Right cardiac atrium (tissue), 5 donors: Measurements from ENCODE around the gene GGNBP2. TPM values are rescaled to one million over a fixed set of nuclear protein-coding genes. Genes with fewer than 3 reads are reported as not detected.

Experiments
- ATAC-seq, 2 donors: fragments of 200-7000 bp; cut with Tn5 transposase; one replicate each; pipeline versions ENCODE4 v1.8.0 to v1.9.1; 2020; ENCODE audit warnings: moderate library complexity in 2 of 2, mild to moderate bottlenecking in 1 of 2
- DNase-seq, 3 donors: peaks; one replicate each; pipeline ENCODE4 v3.0.0-alpha.2; 2020
- H3K27ac ChIP-seq: one replicate; pipeline ENCODE4 v1.5.1; 2013; ENCODE audit warnings: mild to moderate bottlenecking, low read length, control low read depth, moderate library complexity
- H3K27me3 ChIP-seq: one replicate; pipeline ENCODE4 v1.6.1; 2013; ENCODE audit not compliant: control insufficient read depth, insufficient read depth
- H3K4me1 ChIP-seq: one replicate; pipeline ENCODE4 v1.6.1; 2013; ENCODE audit warnings: low read length; ENCODE audit not compliant: control insufficient read depth, insufficient read depth
- H3K4me3 ChIP-seq: one replicate; pipeline ENCODE4 v1.5.1; 2013; ENCODE audit warnings: low read length, control low read depth
- H3K9me3 ChIP-seq: one replicate; pipeline ENCODE4 v1.6.1; 2013; ENCODE audit warnings: low read length; ENCODE audit not compliant: control insufficient read depth
- WGBS: extraction: QIAGEN DNeasy Blood & Tissue Kit; methylation state at CpG from one replicate; pipeline ENCODE4 v1.1.7; 2013; 5-methylcytosine and 5-hydroxymethylcytosine counted together
- intact Hi-C, 4 donors: fragments of 100-400 bp; cut with DNase I; formaldehyde crosslinking; loops; one replicate each; pipeline versions ENCODE4 v1.11.0 to v1.14.0; 2022 to 2023
- polyA plus RNA-seq: library from polyadenylated mRNA; stranded (reverse); fragments of 200-250 nt; gene quantifications from one replicate; pipeline ENCODE4 v1.2.3, GENCODE V29; 2013
- total RNA-seq, 4 donors: library from RNA; stranded (reverse); fragmentation: NEBNext Ultra II Directional; extraction: Animal tissue kit (Norgen Biotek cat#: 25700); gene quantifications; one replicate each; pipeline ENCODE4 v1.2.1, GENCODE V29; 2021
- donor health status: healthy with polysubstance abuse.
- donor health status: DM: no; HTN: yes; CAD: no.
- donor health status: DM: no; HTN: no; CAD: no.
- donor health status: DM: no; HTN: yes; CAD: no; lungs with severe emphysema.
- donor health status: DM: yes; HTN: yes; CAD: no.

The GGNBP2 gene
- total and polyA plus RNA-seq, 5 donors: 36.2 to 51.6 (median 45.5) TPM

GRCh38 chr17:36523113-36523512 is 21.6 kb upstream of the GGNBP2 start:
- Histone ChIP-seq H3K27ac (no peak overlapping the region), H3K4me1 (no peaks in the 10 kb centered on the region), H3K27me3 (no peaks in the 10 kb centered on the region), H3K9me3 (no peaks in the 10 kb centered on the region), H3K4me3 (no peak overlapping the region)
- intact Hi-C loops: no loop called here
- WGBS: 91% methylated on average over 2 of the region's 2 CpGs
- DNase-seq: no peak
- ATAC-seq: no peak

GRCh38 chr17:36524428-36524876 is 20.3 kb upstream of the GGNBP2 start:
- intact Hi-C loops: no loop called here
- Histone ChIP-seq H3K4me1 (no peaks in the 10 kb centered on the region), H3K4me3 (no peak overlapping the region), H3K9me3 (no peaks in the 10 kb centered on the region), H3K27me3 (no peaks in the 10 kb centered on the region), H3K27ac (no peak overlapping the region)
- 95% methylated on average over 4 of the region's 4 CpGs for WGBS
- DNase-seq (no peak), ATAC-seq (no peak)

GRCh38 chr17:36525113-36525512 is 19.6 kb upstream of the GGNBP2 start:
- WGBS: 79% methylated on average over 2 of the region's 2 CpGs
- DNase-seq: no peak

GRCh38 chr17:36525888-36526287 is 18.8 kb upstream of the GGNBP2 start:
- Histone ChIP-seq H3K4me1 (no peaks in the 10 kb centered on the region), H3K27me3 (no peaks in the 10 kb centered on the region), H3K4me3 (no peak overlapping the region), H3K9me3 (no peaks in the 10 kb centered on the region), H3K27ac (no peak overlapping the region)
- intact Hi-C loops: no loop called here
- ATAC-seq: no peak
- WGBS: 92% methylated on average over 6 of the region's 6 CpGs
- DNase-seq: no peak

More at GRCh38 chr17:36525113-36525512, 19.6 kb upstream of the GGNBP2 start:
- Histone ChIP-seq H3K4me1 (no peaks in the 10 kb centered on the region), H3K9me3 (no peaks in the 10 kb centered on the region), H3K27ac (no peak overlapping the region), H3K4me3 (no peak overlapping the region), H3K27me3 (no peaks in the 10 kb centered on the region)
- ATAC-seq: no peak
- intact Hi-C loops: no loop called here

- WGBS: 96% methylated on average over 7 of the region's 7 CpGs
- intact Hi-C loops: no loop called here
- no peak overlapping the region for H3K4me3 ChIP-seq
- H3K27ac ChIP-seq: no peak overlapping the region
- no peaks in the 10 kb centered on the region for H3K4me1 ChIP-seq
- H3K27me3 ChIP-seq: no peaks in the 10 kb centered on the region
- ATAC-seq (no peak), DNase-seq (no peak)
- H3K9me3 ChIP-seq: no peaks in the 10 kb centered on the region
Observed at GRCh38 chr17:36527621-36528250, 17.0 kb upstream of the GGNBP2 start.

GRCh38 chr17:36529121-36529520 is 15.6 kb upstream of the GGNBP2 start:
- Histone ChIP-seq H3K9me3 (no peaks in the 10 kb centered on the region), H3K27me3 (no peaks in the 10 kb centered on the region), H3K27ac (no peak overlapping the region), H3K4me3 (no peak overlapping the region), H3K4me1 (no peaks in the 10 kb centered on the region)
- intact Hi-C loops: no loop called here
- ATAC-seq: no peak
- no peak for DNase-seq

- H3K4me3 ChIP-seq: no peak overlapping the region
- no peaks in the 10 kb centered on the region for H3K27me3 ChIP-seq
- WGBS: 99% methylated on average over 2 of the region's 2 CpGs
- ATAC-seq (no peak), DNase-seq (no peak)
- H3K9me3 ChIP-seq: no peaks in the 10 kb centered on the region
- intact Hi-C loops: no loop called here
- H3K4me1 ChIP-seq: no peaks in the 10 kb centered on the region
- H3K27ac ChIP-seq: no peak overlapping the region
Observed at GRCh38 chr17:36532435-36532975, 12.2 kb upstream of the GGNBP2 start.

- intact Hi-C loops: no loop called here
- Histone ChIP-seq H3K27ac (peak overlapping the region; percentile 88), H3K4me1 (no peaks in the 10 kb centered on the region), H3K27me3 (no peaks in the 10 kb centered on the region), H3K4me3 (peak overlapping the region; percentile 63), H3K9me3 (no peaks in the 10 kb centered on the region)
- WGBS: 6% methylated on average over 48 of the region's 48 CpGs
- DNase-seq: peak; percentile 75 to 89 (median 86)
- ATAC-seq: peak; percentile 62 to 63
Observed at GRCh38 chr17:36533935-36534839, 10.5 kb upstream of the GGNBP2 start.

- intact Hi-C loops: no loop called here
- Histone ChIP-seq H3K4me3 (peak within 1 kb of the TSS; percentile 63), H3K27ac (peak within 1 kb of the TSS; percentile 88), H3K9me3 (no peaks in the 10 kb centered on the region), H3K4me1 (no peaks in the 10 kb centered on the region), H3K27me3 (no peaks in the 10 kb centered on the region)
- WGBS: under 1% methylated on average over 83 of the region's 83 CpGs
- DNase-seq: peak; percentile 92 to 96 (median 96)
- ATAC-seq: peak; percentile 95 to 96
Observed at GRCh38 chr17:36534840-36535668, 9.7 kb upstream of the GGNBP2 start, which contains the start of the genes MYO19 and PIGW. TSS of gene MYO19 (minus strand) at chr17:36534868. CDS start at chr17:36532538, 2,330 bp downstream. TSS of gene PIGW (plus strand) at chr17:36534987. CDS start at chr17:36537102, 2,115 bp downstream.

- H3K4me3 ChIP-seq: peak overlapping the region; percentile 63
- no peak for ATAC-seq
- H3K27me3 ChIP-seq: no peaks in the 10 kb centered on the region
- WGBS: 11% methylated on average over 15 of the region's 15 CpGs
- no peak for DNase-seq
- intact Hi-C loops: no loop called here
- H3K27ac ChIP-seq: peak overlapping the region; percentile 88
- H3K4me1 ChIP-seq: no peaks in the 10 kb centered on the region
- H3K9me3 ChIP-seq: no peaks in the 10 kb centered on the region
Observed at GRCh38 chr17:36535669-36536081, 9.0 kb upstream of the GGNBP2 start.
